SK-N-MC (cell line): Measurements from ENCODE around the gene ATXN7L3B.

Experiments used
- EZH2 ChIP-seq: fragments of 200-600 bp; sonication (generic); IDR thresholded peaks from one replicate; pipeline ENCODE4 v1.6.1; 2017; ENCODE audit warnings: antibody characterized with exemption
- FOXP2 ChIP-seq: optimal IDR thresholded peaks from 2 replicates; pipeline ENCODE3; 2011; ENCODE audit warnings: mild to moderate bottlenecking, moderate library complexity; ENCODE audit not compliant: insufficient read depth; ENCODE audit errors: extremely low read length, control extremely low read depth
- POLR2AphosphoS5 ChIP-seq: IDR thresholded peaks from 2 replicates; pipeline ENCODE4 v1.6.1; 2012; ENCODE audit warnings: mild to moderate bottlenecking, low read depth, low read length, borderline replicate concordance

- peak; percentile 76; the same call in 1 of the 2 replicates for TF ChIP-seq POLR2AphosphoS5
- no peak for TF ChIP-seq EZH2
- no peak for TF ChIP-seq FOXP2
Measured at GRCh38 chr12:74509886-74510285, 27.7 kb upstream of the ATXN7L3B start.
